ENCODE data around the gene ABI3BP.

The ABI3BP gene

DNA sequence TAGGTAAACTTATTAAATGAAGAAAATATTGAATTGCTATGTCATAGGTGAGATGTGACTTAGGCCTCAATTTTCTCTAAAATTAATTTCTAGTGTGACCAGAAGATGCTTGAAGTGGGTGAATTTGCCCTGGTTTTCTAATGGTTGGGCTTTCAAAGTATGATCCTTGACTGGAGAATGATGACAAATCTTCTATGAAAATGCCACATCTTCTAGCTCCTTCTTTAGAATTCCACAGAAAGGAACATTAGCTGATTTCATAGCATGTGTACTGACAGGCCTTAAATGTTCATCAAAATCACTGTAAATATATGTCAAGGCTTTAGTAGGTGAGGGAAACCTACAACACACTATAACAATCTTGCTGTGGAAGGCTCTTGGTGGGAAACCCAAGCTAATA is 8.9 kb downstream of the ABI3BP start:
- no peak for DNase-seq (ENCODE audit: low read depth in 2 of 2)

DNA sequence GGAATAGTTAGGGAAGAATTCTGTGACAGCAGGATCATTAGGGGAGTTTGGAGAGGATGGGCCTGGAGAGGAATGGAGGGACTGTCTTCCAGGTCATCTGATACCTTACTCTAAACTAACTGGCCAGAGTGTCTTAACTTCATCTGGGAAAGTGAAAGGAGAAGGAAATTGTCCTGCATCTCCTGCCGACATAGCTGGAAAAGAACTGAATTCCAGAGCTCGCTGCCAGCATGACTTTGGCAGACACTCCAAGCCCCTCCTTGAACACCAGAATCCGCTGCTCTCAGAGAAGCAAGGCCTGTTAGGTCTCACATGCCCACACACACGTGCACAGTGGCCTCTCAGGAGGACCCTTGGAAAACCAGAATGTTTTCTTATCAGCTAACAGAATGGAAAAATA is 10.5 kb downstream of the ABI3BP start:
- DNase-seq (ENCODE audit: low read depth in 2 of 2), result no peak

- DNase-seq (ENCODE audit: low read depth in 2 of 2), result no peak
These were observed 11.9 kb downstream of the ABI3BP start for GRCh38 chr3:100981164-100981911.

DNA sequence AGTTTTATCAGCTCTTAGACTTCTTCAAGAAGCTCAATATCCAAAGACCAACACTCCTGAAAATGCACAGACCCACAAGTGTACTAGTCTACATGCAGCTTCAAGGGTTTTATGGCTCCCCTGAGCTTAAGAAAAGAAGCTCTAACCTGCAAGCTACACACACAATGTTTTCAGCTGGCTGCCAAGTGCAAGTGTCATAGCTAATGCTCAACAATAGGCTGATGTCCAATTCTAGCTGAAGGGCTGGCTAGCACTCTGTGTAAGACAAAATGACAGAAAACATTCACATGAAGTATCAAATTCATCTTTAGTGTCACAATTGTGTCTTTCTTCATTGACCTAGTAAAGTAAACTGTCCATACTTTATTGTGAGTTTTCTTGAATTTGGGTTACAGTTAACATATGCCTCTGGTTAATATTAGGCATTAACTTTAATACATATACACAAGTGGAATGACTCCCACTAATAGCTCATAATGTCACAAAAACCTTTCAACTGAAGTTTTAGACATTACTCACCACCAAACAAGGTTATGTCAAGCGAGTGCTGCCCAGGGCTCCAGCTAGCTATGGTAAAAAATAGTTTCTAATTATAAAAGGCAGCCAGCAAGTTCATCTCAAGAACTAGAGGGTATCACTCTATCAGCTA is 15.1 kb downstream of the ABI3BP start:
- DNase-seq (ENCODE audit: low read depth in 2 of 2), result no peak

DNA sequence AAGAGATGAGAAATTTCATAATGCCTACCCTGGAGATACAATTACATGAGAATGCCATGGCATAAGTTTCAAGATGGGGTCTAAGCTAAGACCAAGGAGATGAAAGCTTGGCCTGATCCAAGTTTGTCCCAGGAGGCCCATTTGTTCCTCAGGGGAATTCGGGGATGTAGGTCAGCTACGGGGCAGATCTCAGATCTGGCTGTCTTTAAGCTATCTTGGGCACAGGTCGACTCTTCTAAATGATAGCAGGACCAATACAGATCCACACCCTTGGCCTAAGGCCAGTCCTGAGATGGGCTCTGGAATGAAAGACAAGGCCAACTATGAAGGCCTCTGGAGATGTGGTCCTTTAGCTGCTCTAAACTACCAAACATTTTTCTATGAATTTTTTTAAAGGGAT is 16.6 kb downstream of the ABI3BP start:
- no peak for DNase-seq (ENCODE audit: low read depth in 2 of 2)

GRCh38 chr3:100975714-100976113 is 17.5 kb downstream of the ABI3BP start:
- DNase-seq (ENCODE audit: low read depth in 2 of 2), result no peak

DNA sequence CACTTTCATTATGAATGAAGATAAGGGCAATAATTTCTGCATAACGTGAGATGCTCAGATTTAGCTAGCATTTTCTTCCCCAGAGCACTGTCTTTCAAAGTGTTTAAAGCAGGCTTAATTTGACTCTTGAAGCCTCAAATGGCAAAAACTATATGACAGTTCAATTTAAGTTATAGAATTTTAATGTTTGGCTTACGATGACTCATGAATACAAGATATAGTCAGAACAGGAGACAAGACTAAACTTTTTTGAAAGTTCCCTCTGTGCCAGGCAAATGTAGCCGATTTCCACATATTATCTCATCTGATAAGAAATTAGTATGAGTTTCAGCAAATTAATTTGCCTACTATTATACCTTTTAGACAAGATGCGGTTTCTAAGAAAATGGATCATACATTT is 19.6 kb downstream of the ABI3BP start:
- DNase-seq (ENCODE audit: low read depth in 2 of 2), result no peak

- no peak for DNase-seq (ENCODE audit: low read depth in 2 of 2)
These were observed 20.4 kb downstream of the ABI3BP start for GRCh38 chr3:100972867-100973266.

DNA sequence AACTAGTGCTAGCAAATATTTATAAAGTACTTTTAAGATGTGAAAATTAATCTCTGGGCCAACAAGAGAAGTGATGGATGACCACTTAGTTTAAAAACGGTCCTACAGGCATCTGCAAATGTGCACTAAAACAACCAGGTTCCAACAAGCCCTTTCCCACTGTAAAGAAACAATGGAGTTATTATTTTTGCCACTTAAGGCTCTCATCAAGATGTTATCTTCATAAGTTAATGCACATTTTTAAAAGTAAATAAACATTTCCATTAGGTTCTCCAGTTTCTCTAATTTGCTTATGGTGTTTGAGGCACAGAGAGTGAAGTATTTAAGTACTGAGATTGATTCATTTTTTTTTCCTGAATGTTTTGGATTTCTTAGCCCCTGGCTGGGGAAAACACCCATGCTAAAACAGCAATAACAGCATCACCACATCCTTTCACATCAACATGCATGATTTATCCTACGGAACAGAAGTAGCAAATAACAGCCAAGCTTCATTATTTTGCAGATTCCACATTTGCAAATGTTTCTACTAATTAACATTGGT is 20.8 kb downstream of the ABI3BP start:
- no peak for DNase-seq (ENCODE audit: low read depth in 2 of 2)

- DNase-seq (ENCODE audit: low read depth in 2 of 2), result no peak
These were observed 21.4 kb downstream of the ABI3BP start for GRCh38 chr3:100971798-100972197.

DNA sequence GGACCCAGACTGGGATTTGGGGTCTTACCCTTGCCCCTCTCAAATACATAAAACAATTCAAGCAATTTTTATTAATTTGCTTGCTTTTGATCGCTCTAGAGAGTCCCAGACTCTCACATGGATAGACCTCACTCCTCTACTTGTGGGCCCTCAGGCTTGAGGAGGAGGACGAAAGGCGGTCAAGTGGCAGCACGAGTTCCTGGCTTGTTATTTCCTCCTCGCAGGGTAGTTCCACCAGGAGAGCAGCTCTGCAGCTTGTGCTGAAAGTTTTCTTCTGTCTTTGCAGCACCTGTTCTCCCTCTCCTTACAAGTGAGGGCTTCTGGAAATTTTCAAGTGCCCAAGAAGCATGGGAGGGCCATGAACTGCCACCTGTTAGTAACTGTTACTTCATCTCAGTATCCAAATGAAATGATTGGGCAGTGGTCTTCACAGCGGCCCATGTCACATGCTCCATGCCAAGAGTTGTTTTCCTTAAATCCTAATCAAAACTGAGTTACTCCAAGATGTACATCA is 22.7 kb downstream of the ABI3BP start:
- no peak for DNase-seq (ENCODE audit: low read depth in 2 of 2)

GRCh38 chr3:100968932-100969906 is 24.0 kb downstream of the ABI3BP start:
- DNase-seq (ENCODE audit: low read depth in 2 of 2), result no peak

- DNase-seq (ENCODE audit: low read depth in 2 of 2), result no peak
These were observed 26.4 kb downstream of the ABI3BP start for GRCh38 chr3:100966807-100967206.

- no peak for DNase-seq (ENCODE audit: low read depth in 2 of 2)
These were observed 27.2 kb downstream of the ABI3BP start for GRCh38 chr3:100966049-100966491.

DNA sequence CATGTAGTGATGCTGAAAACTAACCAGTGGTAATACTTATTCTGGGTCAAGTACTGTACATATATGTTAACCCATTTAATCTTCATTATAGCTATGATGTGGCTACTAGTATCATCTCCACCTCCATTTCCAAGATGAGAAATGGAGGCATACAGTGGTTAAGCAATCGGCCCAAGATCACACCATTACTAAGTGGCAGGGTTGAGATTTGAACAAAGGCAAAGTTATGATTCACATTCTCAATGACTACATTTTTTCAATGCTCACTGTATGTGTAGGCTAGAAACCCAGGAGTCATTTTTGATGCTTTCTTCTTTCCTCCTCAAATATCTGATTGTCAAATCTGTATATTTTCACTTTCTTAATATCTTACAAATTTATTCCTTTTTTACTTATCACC is 30.2 kb downstream of the ABI3BP start:
- DNase-seq (ENCODE audit: low read depth in 2 of 2), result no peak

GRCh38 chr3:100957261-100957986 is 35.8 kb downstream of the ABI3BP start:
- DNase-seq (ENCODE audit: low read depth in 2 of 2), result no peak

DNA sequence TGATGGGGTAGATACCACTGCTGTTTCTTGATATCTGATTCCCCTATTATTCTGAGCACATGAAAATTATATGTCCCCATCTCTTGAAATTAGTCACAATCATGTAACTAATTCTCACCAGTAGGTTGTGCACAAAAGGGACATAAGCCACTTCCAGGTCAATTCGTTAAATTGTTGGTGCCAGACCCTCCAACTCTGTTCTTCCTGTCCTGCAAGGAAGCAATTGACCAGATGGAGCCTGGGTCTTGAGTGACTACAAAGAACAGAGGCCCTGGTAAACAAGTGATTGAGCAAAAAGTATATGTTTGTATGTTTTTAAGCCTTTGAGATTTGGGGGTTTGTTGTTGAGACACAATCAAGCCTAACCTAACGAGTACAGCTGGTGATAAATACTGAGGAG is 36.9 kb downstream of the ABI3BP start:
- no peak for DNase-seq (ENCODE audit: low read depth in 2 of 2)

- DNase-seq (ENCODE audit: low read depth in 2 of 2), result no peak
These were observed 38.2 kb downstream of the ABI3BP start for GRCh38 chr3:100954990-100955389.

DNA sequence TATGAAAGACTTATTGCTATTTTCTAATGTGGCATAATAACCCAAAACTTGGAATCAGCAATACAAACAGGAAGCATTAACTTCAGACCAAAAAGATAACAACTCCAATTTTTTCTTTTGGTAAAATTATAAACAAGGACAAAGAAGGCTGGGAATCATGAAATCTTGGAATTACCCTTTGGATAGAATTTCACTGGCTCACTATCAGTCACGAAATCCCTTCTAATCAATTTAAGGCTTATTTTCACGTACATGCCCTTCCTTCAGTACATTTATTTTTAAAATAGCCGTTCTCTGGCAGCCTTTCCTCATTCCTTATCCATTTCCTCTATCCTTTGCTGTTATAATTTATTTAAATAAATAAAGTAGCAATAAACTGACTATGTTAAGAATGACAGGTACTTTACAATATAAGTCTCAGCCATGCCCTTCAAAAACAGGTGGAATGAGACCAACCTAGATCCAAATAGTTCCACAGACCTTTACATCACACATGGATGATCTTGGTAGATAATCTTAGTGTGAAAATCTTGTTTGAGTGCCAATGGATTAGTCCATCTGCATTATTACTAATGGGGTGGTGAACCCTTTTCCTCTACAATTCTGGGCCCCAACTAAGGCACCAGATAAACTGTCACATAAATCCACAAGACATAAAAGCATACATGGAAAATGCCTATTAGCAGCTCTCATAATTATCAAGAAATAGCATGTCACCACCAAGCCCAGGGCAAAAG is 38.9 kb downstream of the ABI3BP start:
- no peak for DNase-seq (ENCODE audit: low read depth in 2 of 2)

DNA sequence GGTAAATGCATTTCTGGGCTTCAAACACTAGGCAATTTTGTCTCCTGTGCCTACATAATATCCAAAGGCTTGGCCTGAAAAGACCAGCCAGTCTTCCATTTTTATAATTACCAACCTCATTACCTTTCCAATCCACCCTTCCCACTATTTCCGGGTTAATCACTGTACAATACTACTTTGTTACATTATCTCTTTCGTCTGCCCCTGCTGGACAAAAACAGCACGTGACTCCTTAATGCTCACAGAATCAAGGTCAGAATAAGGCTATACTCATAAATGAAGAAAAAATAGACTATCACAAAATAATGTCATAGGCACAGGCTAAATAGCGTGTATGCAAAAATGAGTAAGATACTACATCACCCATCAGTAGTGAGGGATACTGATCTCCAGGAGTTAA is 40.1 kb downstream of the ABI3BP start:
- no peak for DNase-seq (ENCODE audit: low read depth in 2 of 2)
